ENCODE data around the gene RTL5.
"Not testable (repeated sequence)": the region's sequence is repeated elsewhere in the genome, so short reads cannot be mapped to it uniquely, and the experiment has no call there.

Gene RTL5

DNA sequence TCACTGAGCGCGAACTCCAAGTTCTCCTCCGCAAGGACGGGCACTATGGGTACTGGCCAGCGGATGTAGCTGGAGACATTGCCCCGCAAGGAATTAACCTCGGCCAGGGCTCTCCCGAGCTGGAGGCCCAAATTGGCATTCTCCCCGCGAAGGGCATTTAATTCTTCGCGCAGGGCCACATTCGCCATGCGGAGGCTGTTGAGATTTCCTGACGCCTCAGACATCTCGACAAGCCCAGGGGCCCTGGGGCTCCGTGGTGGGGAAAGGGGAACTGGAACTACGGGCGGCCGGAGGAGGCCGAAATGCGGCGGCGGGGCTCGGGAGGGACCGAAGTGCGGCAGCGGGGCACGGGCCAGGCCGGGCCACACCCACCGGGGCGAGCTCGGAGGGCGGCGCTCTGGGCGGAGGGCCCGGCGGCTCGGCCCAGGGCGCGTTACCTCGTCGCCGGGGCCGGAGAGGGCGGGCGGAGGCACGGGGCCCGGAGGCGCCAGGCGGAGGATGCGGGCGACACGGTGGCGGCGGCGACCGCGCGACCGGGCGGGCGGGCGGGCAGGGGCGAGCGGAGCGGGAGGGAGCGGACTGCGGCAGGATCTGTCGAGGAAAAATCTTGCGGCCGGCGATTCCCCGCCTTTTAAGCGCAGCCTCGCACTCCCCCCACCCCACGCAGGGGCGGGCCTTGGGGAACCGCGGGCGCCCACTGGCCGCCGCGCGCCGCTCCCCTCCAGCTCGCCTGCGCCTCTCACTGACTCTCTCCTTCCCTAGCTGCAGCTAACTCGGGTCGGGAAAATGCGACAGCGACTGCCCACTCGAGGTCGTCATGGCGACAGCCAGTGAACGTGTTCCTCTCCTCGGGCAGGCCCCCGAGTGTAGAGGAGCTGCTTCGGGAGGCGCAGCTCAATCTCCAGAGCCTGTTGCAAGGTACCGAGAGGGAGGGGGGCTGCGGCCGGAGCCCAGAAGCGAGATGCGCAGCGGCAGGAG, at the start of gene RTL5:
Gene RTL5, minus strand, starts transcription at position 599 of the 978 bp plus-strand sequence.
- no peak for DNase-seq

GRCh38 chrX:72180539-72180938, 48.8 kb upstream of the RTL5 start:
- DNase-seq: no peak

GRCh38 chrX:72176981-72177380, 45.3 kb upstream of the RTL5 start:
- DNase-seq: no peak

GRCh38 chrX:72176289-72176688, 44.6 kb upstream of the RTL5 start:
- not testable (repeated sequence) for DNase-seq

DNA sequence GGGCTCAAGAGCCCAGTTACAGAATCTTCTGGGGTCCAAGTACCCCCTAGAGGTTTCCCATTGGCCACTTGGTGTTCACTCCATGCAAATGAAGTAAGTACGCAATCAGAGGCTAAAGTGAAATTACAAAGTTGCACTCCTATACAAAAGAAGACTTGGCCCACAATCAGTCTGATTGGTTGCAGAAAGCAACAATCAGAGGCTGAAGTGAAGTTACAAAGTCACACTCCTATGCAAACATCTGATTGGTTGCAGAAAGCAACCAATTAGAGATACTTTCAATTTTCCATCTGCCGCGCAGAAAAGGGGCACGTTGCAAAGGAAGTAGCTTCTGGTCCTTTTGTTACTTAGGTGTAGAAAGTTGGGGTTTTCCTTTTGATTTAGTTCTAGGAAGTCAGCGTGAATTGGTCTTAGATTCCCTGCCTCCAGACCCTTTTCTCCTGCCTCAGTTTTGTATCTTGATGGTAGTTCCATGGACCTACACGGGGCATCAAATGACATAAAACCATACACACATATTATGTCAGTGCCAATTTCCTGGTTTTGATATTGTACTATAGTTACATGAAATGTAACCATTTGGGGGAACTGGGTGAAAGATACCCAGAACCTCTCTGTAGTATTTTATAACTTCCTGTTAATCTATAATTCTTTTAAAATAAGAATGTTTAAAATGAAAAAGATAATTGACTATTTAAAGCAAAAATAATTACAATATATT, 37.5 kb upstream of the RTL5 start:
- peak; percentile 49 for DNase-seq

GRCh38 chrX:72165551-72165950, 33.8 kb upstream of the RTL5 start:
- no peak for DNase-seq

DNA sequence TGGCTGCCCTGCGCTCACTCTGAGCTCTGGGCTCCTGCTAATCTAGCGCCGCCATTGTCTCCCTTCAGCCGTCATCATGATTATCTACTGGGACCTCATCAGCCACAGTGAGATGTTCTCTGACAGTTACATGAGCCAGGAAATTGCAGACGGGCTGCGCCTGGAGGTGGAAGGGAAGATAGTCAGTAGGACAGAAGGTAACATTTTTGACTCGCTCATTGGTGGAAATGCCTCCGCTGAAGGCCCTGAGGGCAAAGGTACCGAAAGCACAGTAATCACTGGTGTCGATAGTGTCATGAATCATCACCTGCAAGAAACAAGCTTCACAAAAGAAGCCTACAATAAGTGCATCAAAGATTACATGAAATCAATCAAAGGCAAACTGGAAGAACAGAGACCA, 28.1 kb upstream of the RTL5 start:
- no peak for DNase-seq

- no peak for DNase-seq
Observed at GRCh38 chrX:72158773-72159172, 27.1 kb upstream of the RTL5 start.

DNA sequence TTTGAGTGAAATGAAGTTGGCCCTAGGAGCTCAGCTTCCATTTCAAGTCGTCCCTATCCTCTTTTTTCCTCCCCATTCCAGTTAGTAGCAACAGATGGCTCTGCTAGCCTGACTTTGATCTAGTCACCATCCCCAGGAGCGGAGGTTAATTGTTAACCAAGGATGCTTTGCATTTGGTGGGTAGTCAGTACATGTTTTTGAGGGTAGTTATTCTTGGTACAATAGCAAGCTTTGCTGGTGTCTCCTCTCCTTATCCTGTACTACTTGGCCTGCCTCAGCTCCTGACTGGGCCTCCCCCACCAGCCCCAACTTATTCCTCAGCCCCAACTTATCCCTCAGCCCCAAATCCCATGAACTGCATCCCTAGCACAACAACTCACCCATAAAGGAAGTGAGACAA, 14.8 kb upstream of the RTL5 start:
- no peak for DNase-seq

GRCh38 chrX:72145181-72145580, 13.5 kb upstream of the RTL5 start:
- no peak for DNase-seq

GRCh38 chrX:72143609-72143907, 11.8 kb upstream of the RTL5 start:
- DNase-seq: no peak

GRCh38 chrX:72142794-72143608, 11.3 kb upstream of the RTL5 start:
- DNase-seq: no peak

GRCh38 chrX:72142094-72142793, 10.5 kb upstream of the RTL5 start:
- DNase-seq: no peak

DNA sequence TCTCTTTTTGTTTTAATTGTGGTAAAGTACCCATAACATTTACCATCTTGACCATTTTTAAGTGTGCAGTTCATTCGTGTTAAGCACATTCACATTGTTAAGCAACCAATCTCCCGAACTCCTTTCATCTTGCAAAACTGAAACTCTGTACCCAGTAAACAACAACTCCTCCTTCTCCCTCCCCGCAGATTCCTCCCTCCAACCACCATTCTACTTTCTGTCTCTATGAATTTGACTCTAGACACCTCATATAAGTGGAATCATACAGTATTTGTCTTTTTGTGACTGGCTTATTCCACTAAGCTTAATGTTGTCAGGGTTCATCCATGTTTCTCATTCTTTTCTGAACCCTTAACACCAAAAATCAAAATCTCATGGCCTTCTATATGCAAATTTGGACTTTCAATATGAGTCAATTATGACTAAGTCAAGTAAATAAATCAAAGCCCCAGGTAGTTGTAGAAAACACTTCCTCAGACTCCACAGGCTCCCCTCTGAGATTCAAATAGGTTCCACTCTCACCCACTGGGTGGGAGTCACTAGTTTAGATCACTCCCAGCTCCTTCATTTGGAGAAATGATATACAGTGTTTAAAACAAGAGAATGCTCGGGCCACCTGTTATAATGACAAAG, 9.8 kb upstream of the RTL5 start:
- no peak for DNase-seq

GRCh38 chrX:72139538-72139937, 7.8 kb upstream of the RTL5 start:
- DNase-seq: no peak

DNA sequence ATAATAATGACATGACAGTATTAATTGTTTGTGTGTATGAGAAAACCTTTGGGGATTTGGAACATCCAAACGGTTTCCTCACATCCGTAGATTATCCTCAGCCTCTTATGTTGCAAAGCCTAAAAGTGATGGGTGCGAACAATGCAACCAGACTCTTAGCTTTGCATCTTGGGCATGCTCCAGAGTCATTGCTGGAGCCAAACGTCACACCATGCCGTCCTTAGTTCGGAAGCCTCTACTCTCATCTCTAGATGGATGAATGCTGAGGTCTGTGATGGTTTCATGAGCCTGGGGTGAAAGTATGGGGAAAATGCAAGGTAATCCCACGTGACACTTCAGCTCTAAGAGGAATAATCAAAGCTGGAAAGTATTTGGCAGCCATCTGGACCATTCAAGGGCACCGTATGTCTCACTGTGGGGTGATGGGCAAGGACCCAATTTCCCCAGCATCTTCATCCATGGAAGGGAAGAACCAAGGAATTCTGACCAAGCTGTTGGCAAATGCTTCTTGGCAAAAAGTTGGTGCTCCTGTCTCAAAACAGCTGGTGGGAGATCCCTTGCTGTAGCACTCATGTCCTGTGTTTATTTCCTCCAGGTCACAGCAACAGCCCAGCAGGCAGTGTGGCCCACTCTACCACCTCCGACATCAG, 6.3 kb upstream of the RTL5 start:
- no peak for DNase-seq

GRCh38 chrX:72133851-72134546, 2.3 kb upstream of the RTL5 start:
- no peak for DNase-seq

GRCh38 chrX:72132456-72132855, 741 bp upstream of the RTL5 start:
- DNase-seq: no peak

DNA sequence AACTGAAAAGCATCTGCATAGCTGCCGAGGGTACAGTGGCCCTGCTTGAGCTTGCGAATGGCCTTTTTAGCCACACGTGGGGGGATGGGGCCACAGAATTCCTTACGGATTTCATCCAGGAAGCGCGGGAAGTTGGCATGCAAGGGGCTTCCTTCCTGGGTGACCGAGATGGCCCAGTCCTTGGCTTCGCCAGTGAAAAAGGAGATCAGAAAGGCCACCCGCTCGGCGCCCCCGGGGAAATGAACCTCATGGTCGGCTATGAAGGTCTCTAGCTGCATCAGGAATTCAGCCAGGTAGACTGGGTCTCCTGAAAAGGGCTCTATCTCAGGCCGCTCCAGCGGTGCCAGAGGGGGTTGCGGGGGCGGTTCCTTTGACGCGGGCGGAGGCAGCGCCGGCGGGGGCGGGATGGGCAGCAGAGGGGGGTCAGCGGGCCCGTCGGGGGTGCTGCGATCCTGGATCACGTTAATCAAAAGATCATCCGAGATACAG, 909 bp downstream of the RTL5 start:
- DNase-seq: no peak

- DNase-seq: no peak
Observed at GRCh38 chrX:72130156-72130761, 1.5 kb downstream of the RTL5 start.
